Ishikawa (cell line): ENCODE results near the gene ATRNL1.

Experiments used
- CEBPB ChIP-seq: IDR thresholded peaks from 2 replicates; pipeline ENCODE4 v1.6.1; 2012
- CREB1 ChIP-seq: IDR thresholded peaks from 2 replicates; pipeline ENCODE4 v1.6.1; 2012; ENCODE audit warnings: low read depth
- EGR1 ChIP-seq: IDR thresholded peaks from 2 replicates; pipeline ENCODE4 v1.6.1; 2012
- EP300 ChIP-seq: IDR thresholded peaks from 2 replicates; pipeline ENCODE4 v1.6.1; 2012; ENCODE audit warnings: borderline replicate concordance
- FOXM1 ChIP-seq: IDR thresholded peaks from 2 replicates; pipeline ENCODE4 v1.6.1; 2012; ENCODE audit warnings: low read depth, borderline replicate concordance
- RAD21 ChIP-seq: IDR thresholded peaks from 2 replicates; pipeline ENCODE4 v1.6.1; 2012; ENCODE audit warnings: low read depth
- REST ChIP-seq: IDR thresholded peaks from 2 replicates; pipeline ENCODE4 v1.6.1; 2012; ENCODE audit warnings: low read depth, mild to moderate bottlenecking
- TAF1 ChIP-seq: IDR thresholded peaks from 2 replicates; pipeline ENCODE4 v1.6.1; 2012; ENCODE audit warnings: low read depth, mild to moderate bottlenecking
- TCF12 ChIP-seq: IDR thresholded peaks from 2 replicates; pipeline ENCODE4 v1.6.1; 2012; ENCODE audit warnings: low read depth
- TEAD4 ChIP-seq: IDR thresholded peaks from 2 replicates; pipeline ENCODE4 v1.6.1; 2012
- YY1 ChIP-seq: IDR thresholded peaks from 2 replicates; pipeline ENCODE4 v1.6.1; 2012; ENCODE audit warnings: low read depth
- ZBTB7A ChIP-seq: IDR thresholded peaks from 2 replicates; pipeline ENCODE4 v1.6.1; 2012; ENCODE audit warnings: low read depth
- TF ChIP-seq, protein P1 (sequence below): IDR thresholded peaks from 2 replicates; pipeline ENCODE4 v1.6.1; 2012
- TF ChIP-seq, protein P2 (sequence below): IDR thresholded peaks from 2 replicates; pipeline ENCODE4 v1.6.1; 2012

DNA sequence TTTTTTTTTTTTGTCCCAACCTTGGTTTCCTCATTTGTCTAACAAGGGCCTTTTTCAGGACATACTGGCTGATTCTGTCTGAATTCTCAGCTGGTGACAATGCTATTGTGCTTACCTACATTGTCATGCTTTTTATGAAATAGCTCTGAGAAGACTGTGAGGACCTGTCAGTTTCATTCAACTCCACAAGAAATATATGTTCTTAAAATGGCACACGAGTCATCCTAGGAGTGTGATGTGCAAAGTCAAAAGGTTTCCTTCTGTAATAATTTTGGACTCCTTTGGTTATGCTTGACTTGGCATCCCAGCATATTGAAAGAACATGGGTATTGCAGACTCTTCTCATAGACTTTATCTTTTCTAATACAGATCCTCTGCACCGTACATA lies 863.8 kb downstream of the ATRNL1 start:
- TF ChIP-seq YY1 (no peak), EP300 (no peak), TAF1 (no peak), EGR1 (no peak), CEBPB (no peak), CREB1 (no peak), TEAD4 (no peak), FOXM1 (no peak), REST (no peak), TCF12 (no peak), ZBTB7A (no peak), RAD21 (no peak)
- TF ChIP-seq, protein P1, sequence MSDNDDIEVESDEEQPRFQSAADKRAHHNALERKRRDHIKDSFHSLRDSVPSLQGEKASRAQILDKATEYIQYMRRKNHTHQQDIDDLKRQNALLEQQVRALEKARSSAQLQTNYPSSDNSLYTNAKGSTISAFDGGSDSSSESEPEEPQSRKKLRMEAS = no peak
- TF ChIP-seq, protein P2, sequence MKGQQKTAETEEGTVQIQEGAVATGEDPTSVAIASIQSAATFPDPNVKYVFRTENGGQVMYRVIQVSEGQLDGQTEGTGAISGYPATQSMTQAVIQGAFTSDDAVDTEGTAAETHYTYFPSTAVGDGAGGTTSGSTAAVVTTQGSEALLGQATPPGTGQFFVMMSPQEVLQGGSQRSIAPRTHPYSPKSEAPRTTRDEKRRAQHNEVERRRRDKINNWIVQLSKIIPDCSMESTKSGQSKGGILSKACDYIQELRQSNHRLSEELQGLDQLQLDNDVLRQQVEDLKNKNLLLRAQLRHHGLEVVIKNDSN = no peak
